ELR (cell line): Measurements from ENCODE around the gene SCD5.
"Not testable (repeated sequence)": the region's sequence is repeated elsewhere in the genome, so short reads cannot be mapped to it uniquely, and the experiment has no call there.

Experiments
- DNase-seq: peaks from one replicate; pipeline ENCODE4 v3.0.0-alpha.2; 2015; ENCODE audit warnings: low read depth

Gene SCD5

GRCh38 chr4:82798168-82799005, at the start of gene SCD5:
Gene SCD5, minus strand, starts transcription at chr4:82798796. Its CDS starts 259 bp downstream, at chr4:82798537.
- peak; percentile 88 for DNase-seq

GRCh38 chr4:82842593-82842992, 44.0 kb upstream of the SCD5 start:
- peak; percentile 50 for DNase-seq

- peak; percentile 40 for DNase-seq
Observed at GRCh38 chr4:82839624-82840023, 41.0 kb upstream of the SCD5 start.

GRCh38 chr4:82833696-82834313, 35.2 kb upstream of the SCD5 start:
- peak; percentile 94 for DNase-seq

- not testable (repeated sequence) for DNase-seq
Observed at GRCh38 chr4:82833060-82833459, 34.5 kb upstream of the SCD5 start.

- DNase-seq = no peak
Observed at GRCh38 chr4:82825425-82825824, 26.8 kb upstream of the SCD5 start.

- peak; percentile 88 for DNase-seq
Observed at GRCh38 chr4:82823062-82823461, 24.5 kb upstream of the SCD5 start.

GRCh38 chr4:82820689-82821088, 22.1 kb upstream of the SCD5 start:
- no peak for DNase-seq

- no peak for DNase-seq
Observed at GRCh38 chr4:82818664-82819662, 20.4 kb upstream of the SCD5 start.

GRCh38 chr4:82816874-82817273, 18.3 kb upstream of the SCD5 start:
- DNase-seq = not testable (repeated sequence)

GRCh38 chr4:82814034-82814433, 15.4 kb upstream of the SCD5 start:
- DNase-seq = no peak

GRCh38 chr4:82811838-82812341, 13.3 kb upstream of the SCD5 start:
- DNase-seq = no peak

GRCh38 chr4:82811392-82811791, 12.8 kb upstream of the SCD5 start:
- DNase-seq = no peak

- DNase-seq = no peak
Observed at GRCh38 chr4:82810176-82810575, 11.6 kb upstream of the SCD5 start.

- no peak for DNase-seq
Observed at GRCh38 chr4:82809619-82810018, 11.0 kb upstream of the SCD5 start.

- no peak for DNase-seq
Observed at GRCh38 chr4:82803746-82804145, 5.2 kb upstream of the SCD5 start.

- no peak for DNase-seq
Observed at GRCh38 chr4:82802911-82803310, 4.3 kb upstream of the SCD5 start.

GRCh38 chr4:82801910-82802521, 3.4 kb upstream of the SCD5 start:
- DNase-seq = peak; percentile 54

GRCh38 chr4:82799006-82799881, 648 bp upstream of the SCD5 start:
- DNase-seq = peak; percentile 19

- DNase-seq = peak; percentile 55
Observed at GRCh38 chr4:82797405-82798111, 1.0 kb downstream of the SCD5 start.
